ENCODE results near the gene ZNF516. TPM values are rescaled to one million over a fixed set of nuclear protein-coding genes. Genes with fewer than 3 reads are reported as not detected.

ZNF516 gene
- total RNA-seq, 4 donors from 2014 or later: 34.4 to 57.3 (median 39.5) TPM

GRCh38 chr18:76382275-76382674, 112.8 kb downstream of the ZNF516 start:
- no peak for DNase-seq (ENCODE audit: low spot score in 2 of 2)
- no peak overlapping the region for H3K4me3 ChIP-seq (ENCODE audit: low read depth, poor library complexity, severe bottlenecking)
- intact Hi-C loops (cut with DNase I; ENCODE audit: low total_unique reads): no loop called here
- TF ChIP-seq CTCF (IDR thresholded peaks at IDR 0.05): no peak
- TF ChIP-seq POLR2A (IDR thresholded peaks at IDR 0.05): no peak
- WGBS, 2 donors: 89 to 94% methylated on average over 8 of the region's 8 CpGs

- peak in 1 of 2 donors; percentile 64 for DNase-seq (ENCODE audit: low spot score in 2 of 2)
- WGBS, 2 donors: 85 to 86% methylated on average over 26 of the region's 26 CpGs
- no peak overlapping the region for H3K4me3 ChIP-seq (ENCODE audit: low read depth, poor library complexity, severe bottlenecking)
- TF ChIP-seq POLR2A (IDR thresholded peaks at IDR 0.05): no peak
- no peak for TF ChIP-seq CTCF (IDR thresholded peaks at IDR 0.05)
- intact Hi-C loops (cut with DNase I; ENCODE audit: low total_unique reads): no loop called here
These were observed 114.1 kb downstream of the ZNF516 start for GRCh38 chr18:76380791-76381405.

GRCh38 chr18:76380127-76380729, 114.8 kb downstream of the ZNF516 start:
- no peak for TF ChIP-seq CTCF (IDR thresholded peaks at IDR 0.05)
- TF ChIP-seq POLR2A (IDR thresholded peaks at IDR 0.05): no peak
- 87 to 88% methylated on average over 19 of the region's 19 CpGs for WGBS, 2 donors
- intact Hi-C loops (cut with DNase I; ENCODE audit: low total_unique reads): no loop called here
- DNase-seq (ENCODE audit: low spot score in 2 of 2): no peak
- no peak overlapping the region for H3K4me3 ChIP-seq (ENCODE audit: low read depth, poor library complexity, severe bottlenecking)

- TF ChIP-seq POLR2A (IDR thresholded peaks at IDR 0.05): no peak
- TF ChIP-seq CTCF (IDR thresholded peaks at IDR 0.05): no peak
- DNase-seq (ENCODE audit: low spot score in 2 of 2): peak in 1 of 2 donors; percentile 79
- intact Hi-C loops (cut with DNase I; ENCODE audit: low total_unique reads): no loop called here
- H3K4me3 ChIP-seq (ENCODE audit: low read depth, poor library complexity, severe bottlenecking): no peak overlapping the region
- WGBS, 2 donors: 96% methylated on average over 53 of the region's 53 CpGs
These were observed 115.6 kb downstream of the ZNF516 start for GRCh38 chr18:76379226-76380126.

- DNase-seq (ENCODE audit: low spot score in 2 of 2): peak in 1 of 2 donors; percentile 84
- 89 to 92% methylated on average over 25 to 32 of the region's 32 CpGs for WGBS, 2 donors
- intact Hi-C loops (cut with DNase I; ENCODE audit: low total_unique reads): no loop called here
- H3K4me3 ChIP-seq (ENCODE audit: low read depth, poor library complexity, severe bottlenecking): no peak overlapping the region
- no peak for TF ChIP-seq CTCF (IDR thresholded peaks at IDR 0.05)
- TF ChIP-seq POLR2A (IDR thresholded peaks at IDR 0.05): no peak
These were observed 116.4 kb downstream of the ZNF516 start for GRCh38 chr18:76378526-76379215.
